OCI-LY1 (cell line): Measurements from ENCODE around the gene ERGIC1.

Experiments
- CTCF ChIP-seq: fragments of 200-600 bp; sonication (generic), shearing (Covaris generic); IDR thresholded peaks from 2 replicates; pipeline ENCODE4 v1.5.1; 2017; ENCODE audit warnings: mild to moderate bottlenecking, antibody characterized with exemption, low read length, moderate library complexity, mixed read lengths
- EZH2 ChIP-seq: fragments of 200-600 bp; sonication (generic), shearing (Covaris generic); IDR thresholded peaks from 2 replicates; pipeline ENCODE4 v1.8.0; 2017; ENCODE audit warnings: borderline replicate concordance, mixed run types, mild to moderate bottlenecking, antibody characterized with exemption, low read length, moderate library complexity, mixed read lengths

GRCh38 chr5:172870291-172870714 lies 36.3 kb downstream of the ERGIC1 start:
- TF ChIP-seq CTCF (no peak), EZH2 (no peak)
